HCT116 (cell line): Measurements from ENCODE around the gene SPINK5.

Source experiments
- EZH2 ChIP-seq: fragments of 200-600 bp; sonication (generic); IDR thresholded peaks from 2 replicates; pipeline ENCODE4 v1.6.1; 2017; ENCODE audit warnings: antibody characterized with exemption, mixed run types
- POLR2A ChIP-seq: IDR thresholded peaks from 2 replicates; pipeline ENCODE4 v1.7.0; 2011; ENCODE audit warnings: borderline replicate concordance; ENCODE audit not compliant: insufficient read depth, insufficient read length; ENCODE audit errors: extremely low read depth
- YY1 ChIP-seq: IDR thresholded peaks from 2 replicates; pipeline ENCODE4 v1.6.1; 2011; ENCODE audit warnings: low read length, low read depth, moderate library complexity, mild to moderate bottlenecking; ENCODE audit not compliant: insufficient replicate concordance; ENCODE audit errors: extremely low read depth
- TF ChIP-seq, protein P1 (sequence below), 3 experiments: fragments of 200-600 bp in 1 of 3; sonication (generic) in 1 of 3; IDR thresholded peaks in 2 of 3; conservative IDR thresholded peaks in 1 of 3; 2 replicates each; pipeline ENCODE4 v1.5.1; 2012 to 2017; ENCODE audit warnings: low read depth in 2 of 3, low read length in 2 of 3, antibody characterized with exemption in 1 of 3, borderline replicate concordance in 1 of 3, control low read depth in 1 of 3, mild to moderate bottlenecking in 1 of 3, mixed read lengths in 1 of 3, mixed run types in 1 of 3, moderate library complexity in 1 of 3; ENCODE audit not compliant: insufficient read depth in 1 of 3

- TF ChIP-seq, protein P1, sequence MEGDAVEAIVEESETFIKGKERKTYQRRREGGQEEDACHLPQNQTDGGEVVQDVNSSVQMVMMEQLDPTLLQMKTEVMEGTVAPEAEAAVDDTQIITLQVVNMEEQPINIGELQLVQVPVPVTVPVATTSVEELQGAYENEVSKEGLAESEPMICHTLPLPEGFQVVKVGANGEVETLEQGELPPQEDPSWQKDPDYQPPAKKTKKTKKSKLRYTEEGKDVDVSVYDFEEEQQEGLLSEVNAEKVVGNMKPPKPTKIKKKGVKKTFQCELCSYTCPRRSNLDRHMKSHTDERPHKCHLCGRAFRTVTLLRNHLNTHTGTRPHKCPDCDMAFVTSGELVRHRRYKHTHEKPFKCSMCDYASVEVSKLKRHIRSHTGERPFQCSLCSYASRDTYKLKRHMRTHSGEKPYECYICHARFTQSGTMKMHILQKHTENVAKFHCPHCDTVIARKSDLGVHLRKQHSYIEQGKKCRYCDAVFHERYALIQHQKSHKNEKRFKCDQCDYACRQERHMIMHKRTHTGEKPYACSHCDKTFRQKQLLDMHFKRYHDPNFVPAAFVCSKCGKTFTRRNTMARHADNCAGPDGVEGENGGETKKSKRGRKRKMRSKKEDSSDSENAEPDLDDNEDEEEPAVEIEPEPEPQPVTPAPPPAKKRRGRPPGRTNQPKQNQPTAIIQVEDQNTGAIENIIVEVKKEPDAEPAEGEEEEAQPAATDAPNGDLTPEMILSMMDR (IDR thresholded peaks at IDR 0.05 in 2 of 3, conservative IDR thresholded peaks at IDR 0.05 in 1 of 3; ENCODE audit: borderline replicate concordance in 1 of 3, insufficient read depth in 1 of 3, low read depth in 2 of 3, low read length in 2 of 3) = no peak; a peak in 1 of 6 replicates
- no peak for TF ChIP-seq POLR2A
- TF ChIP-seq YY1 = no peak
- TF ChIP-seq EZH2 = no peak
Observed at GRCh38 chr5:148156609-148157008, 92.8 kb downstream of the SPINK5 start.
